GM12872 (cell line): ENCODE data around the gene THEMIS.

Experiments
- TF ChIP-seq, protein P1 (sequence below): IDR thresholded peaks from 3 replicates; pipeline ENCODE4 v1.5.1; 2011; ENCODE audit warnings: low read depth, mild to moderate bottlenecking, low read length, moderate library complexity; ENCODE audit not compliant: insufficient read depth

THEMIS gene, protein sequence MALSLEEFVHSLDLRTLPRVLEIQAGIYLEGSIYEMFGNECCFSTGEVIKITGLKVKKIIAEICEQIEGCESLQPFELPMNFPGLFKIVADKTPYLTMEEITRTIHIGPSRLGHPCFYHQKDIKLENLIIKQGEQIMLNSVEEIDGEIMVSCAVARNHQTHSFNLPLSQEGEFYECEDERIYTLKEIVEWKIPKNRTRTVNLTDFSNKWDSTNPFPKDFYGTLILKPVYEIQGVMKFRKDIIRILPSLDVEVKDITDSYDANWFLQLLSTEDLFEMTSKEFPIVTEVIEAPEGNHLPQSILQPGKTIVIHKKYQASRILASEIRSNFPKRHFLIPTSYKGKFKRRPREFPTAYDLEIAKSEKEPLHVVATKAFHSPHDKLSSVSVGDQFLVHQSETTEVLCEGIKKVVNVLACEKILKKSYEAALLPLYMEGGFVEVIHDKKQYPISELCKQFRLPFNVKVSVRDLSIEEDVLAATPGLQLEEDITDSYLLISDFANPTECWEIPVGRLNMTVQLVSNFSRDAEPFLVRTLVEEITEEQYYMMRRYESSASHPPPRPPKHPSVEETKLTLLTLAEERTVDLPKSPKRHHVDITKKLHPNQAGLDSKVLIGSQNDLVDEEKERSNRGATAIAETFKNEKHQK

DNA sequence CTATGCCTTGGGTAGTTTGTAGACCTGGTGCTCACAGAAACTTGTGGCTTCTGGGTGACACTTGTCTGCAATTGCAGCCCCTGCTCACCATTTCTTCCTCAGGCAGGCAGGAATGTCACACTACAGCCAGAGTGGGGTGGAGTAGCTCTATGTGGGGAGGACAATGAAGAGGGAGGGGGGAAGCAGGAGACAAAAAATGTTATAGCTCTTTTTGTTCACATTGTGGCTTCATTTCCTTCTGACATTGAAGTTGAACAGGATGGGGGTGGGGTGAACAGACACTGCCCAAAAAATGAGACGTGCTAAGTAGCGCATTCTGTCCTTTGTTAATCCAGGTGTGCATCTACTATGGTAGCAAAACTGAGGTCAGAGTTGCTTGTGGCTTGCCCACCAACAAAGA lies at the start of gene THEMIS:
Gene THEMIS, minus strand, starts transcription at position 124 of the 400 bp plus-strand sequence. CDS start 126 bp downstream, outside the sequence.
- TF ChIP-seq, protein P1, sequence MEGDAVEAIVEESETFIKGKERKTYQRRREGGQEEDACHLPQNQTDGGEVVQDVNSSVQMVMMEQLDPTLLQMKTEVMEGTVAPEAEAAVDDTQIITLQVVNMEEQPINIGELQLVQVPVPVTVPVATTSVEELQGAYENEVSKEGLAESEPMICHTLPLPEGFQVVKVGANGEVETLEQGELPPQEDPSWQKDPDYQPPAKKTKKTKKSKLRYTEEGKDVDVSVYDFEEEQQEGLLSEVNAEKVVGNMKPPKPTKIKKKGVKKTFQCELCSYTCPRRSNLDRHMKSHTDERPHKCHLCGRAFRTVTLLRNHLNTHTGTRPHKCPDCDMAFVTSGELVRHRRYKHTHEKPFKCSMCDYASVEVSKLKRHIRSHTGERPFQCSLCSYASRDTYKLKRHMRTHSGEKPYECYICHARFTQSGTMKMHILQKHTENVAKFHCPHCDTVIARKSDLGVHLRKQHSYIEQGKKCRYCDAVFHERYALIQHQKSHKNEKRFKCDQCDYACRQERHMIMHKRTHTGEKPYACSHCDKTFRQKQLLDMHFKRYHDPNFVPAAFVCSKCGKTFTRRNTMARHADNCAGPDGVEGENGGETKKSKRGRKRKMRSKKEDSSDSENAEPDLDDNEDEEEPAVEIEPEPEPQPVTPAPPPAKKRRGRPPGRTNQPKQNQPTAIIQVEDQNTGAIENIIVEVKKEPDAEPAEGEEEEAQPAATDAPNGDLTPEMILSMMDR = no peak

DNA sequence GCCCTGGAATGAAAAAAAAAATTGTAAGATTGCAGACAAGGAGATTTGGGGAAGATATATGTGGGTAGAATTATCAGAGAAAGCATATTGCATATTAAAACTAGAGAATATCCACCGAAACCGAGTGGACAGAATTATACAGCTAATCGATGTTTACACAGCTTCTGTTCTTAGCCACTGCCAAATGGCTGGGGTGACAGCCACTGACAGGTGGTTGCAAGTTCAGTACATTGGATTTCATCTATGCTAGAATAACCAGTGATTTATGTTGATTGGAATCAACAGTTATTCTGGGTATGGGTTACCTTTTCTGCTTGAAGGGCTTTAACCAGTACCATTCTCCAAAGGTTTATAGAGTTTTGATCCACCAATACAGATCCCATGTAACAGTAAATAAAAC lies 48.4 kb upstream of the THEMIS start:
- TF ChIP-seq, protein P1 = no peak

DNA sequence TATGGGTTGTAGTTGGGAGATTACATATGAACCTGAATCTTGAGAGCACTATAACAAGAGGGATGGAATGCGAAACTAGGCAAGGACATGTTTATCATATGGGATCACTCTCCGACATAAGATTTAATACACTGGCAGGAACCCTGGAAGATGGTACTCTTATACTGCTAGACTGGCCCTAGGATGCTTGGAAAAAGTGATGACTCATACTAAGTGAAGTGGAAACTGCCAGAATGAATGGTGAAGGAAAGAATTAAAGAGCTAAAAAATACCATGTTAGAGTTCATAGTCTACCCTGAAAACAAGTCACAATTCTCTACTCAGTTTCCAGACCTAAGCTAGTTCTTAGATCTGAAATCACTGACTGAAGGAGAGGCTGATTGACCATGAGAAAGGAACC lies 45.5 kb upstream of the THEMIS start:
- TF ChIP-seq, protein P1 = no peak

DNA sequence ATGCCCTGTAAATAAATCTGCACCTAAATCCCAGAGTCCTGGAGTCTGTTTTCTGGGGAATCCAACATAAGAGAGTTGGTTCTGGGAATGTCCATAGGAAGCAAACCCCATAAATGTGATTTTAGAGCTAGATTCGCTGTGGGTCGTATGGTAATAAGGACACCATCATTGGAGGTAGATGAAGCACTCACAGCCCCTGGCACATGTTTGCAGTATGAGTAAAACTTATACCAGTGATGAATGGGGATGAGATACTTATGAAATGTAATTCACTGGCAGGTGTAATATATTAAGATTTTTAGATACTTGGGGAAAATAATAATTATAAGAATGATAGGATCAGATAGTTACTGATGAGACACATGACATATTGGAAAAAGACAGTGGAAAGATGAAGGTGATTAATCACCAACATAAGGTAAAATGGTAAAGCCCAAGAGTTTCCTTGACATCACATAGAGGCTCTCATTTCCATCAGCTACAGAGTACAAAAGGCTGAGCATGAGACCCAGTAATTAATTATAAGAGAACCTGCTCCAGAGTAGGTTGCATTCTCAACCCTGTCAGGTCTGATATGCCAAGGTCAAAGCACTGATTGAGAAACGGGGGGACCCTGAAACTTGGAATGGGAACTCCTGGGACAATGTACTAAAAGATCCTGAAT lies 44.7 kb upstream of the THEMIS start:
- TF ChIP-seq, protein P1 = no peak

DNA sequence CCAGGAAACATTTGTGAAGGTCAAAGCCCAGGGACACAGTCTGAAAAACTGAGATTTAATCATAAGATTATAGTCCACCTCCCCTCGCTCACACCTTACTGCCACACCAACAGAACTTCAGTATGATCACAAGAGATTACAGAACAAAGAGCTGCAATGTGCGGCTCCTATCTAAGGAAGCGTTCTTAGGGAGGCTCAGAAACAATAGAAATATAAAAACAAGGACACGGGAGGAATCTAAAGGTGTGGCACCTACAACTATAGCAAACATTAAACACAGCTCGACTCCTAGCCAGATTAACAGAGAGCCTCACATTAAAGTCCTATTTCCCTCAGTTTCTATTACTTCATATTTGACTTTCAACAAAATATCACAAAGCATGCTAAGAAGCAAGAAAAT lies 40.4 kb upstream of the THEMIS start:
- TF ChIP-seq, protein P1 = no peak

DNA sequence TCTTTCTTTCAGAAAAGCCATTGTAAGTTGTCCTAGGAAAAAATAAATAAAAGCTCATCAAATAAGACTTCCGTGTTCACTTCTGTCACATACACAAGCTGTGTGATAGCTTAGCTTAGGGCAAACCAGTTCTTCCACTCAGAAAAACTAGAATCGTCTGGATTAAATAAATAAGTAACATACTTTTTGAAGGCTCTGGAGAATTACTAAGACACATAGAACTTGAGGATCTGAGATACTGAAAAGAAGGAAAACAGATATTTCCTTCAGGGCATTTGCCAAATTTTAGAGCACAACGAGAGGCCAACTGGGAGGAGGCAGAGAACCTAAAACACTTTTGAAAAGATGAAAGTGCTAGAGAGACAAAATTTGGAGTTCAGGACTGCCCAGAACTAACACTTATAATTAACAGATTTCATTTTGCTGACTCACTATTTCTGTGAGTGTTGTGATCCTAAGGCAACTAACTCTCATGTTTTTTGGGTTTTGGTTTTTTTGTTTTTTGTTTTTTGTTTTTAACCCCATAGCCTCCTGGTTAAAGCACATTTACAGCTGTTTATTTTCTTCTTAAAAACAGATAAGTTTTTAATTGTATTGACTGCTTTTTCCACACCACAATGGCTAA lies 38.7 kb upstream of the THEMIS start:
- TF ChIP-seq, protein P1 = no peak

DNA sequence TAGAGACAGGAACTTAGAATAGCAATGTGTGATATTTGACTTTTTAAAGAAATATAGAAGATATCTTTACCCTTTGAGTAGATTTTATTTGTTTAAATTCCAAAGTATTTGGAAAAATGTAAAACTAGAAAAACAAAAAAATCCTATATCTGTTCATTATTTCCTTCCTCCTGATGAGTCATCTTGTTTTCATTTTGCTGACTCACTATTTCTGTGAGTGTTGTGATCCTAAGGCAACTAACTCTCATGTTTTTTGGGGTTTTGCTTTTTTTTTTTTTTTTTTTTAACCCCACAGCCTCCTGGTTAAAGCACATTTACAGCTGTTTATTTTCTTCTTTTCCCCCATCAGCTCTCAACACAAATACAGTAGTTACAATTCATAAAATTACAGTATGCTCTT lies 37.8 kb upstream of the THEMIS start:
- TF ChIP-seq, protein P1 = no peak
